C4-2B (cell line): ENCODE measurements around the gene PARD3.

Experiments used
- H3K27ac ChIP-seq: fragments of 450-650 bp; 2 replicates; pipeline ENCODE4 v1.5.1; 2017
- CTCF ChIP-seq: fragments of 450-650 bp; conservative IDR thresholded peaks from 2 replicates; pipeline ENCODE4 v1.5.1; 2017; ENCODE audit warnings: mild to moderate bottlenecking
- ZFX ChIP-seq: fragments of 450-650 bp; IDR thresholded peaks from 2 replicates; pipeline ENCODE4 v1.6.1; 2017

The PARD3 gene

GRCh38 chr10:34131152-34131551 is 683.9 kb downstream of the PARD3 start:
- TF ChIP-seq ZFX, result no peak
- no peak overlapping the region for H3K27ac ChIP-seq

DNA sequence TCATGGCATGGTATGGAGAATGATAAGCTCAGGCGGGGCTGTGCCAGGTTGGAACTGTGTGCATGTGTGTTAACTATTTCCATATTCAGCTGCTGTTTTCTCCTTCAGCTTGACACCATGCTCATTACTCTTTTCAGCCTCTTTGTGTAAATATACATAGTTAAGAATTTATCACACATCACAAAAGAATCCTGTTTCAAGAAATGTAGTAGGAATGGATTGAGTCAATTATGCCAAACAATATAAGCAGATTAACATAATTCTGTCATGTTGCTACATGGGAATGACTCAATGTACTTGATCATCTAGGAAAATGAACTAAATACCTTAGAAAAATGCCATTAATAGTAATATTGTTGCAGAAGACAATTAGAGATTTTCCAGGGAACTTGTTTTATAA is 687.4 kb downstream of the PARD3 start:
- no peak overlapping the region for H3K27ac ChIP-seq
- no peak for TF ChIP-seq ZFX
- TF ChIP-seq CTCF, result no peak

- no peak overlapping the region for H3K27ac ChIP-seq
- TF ChIP-seq CTCF, result no peak
- no peak for TF ChIP-seq ZFX
Observed at GRCh38 chr10:34126371-34127151, 688.5 kb downstream of the PARD3 start.

DNA sequence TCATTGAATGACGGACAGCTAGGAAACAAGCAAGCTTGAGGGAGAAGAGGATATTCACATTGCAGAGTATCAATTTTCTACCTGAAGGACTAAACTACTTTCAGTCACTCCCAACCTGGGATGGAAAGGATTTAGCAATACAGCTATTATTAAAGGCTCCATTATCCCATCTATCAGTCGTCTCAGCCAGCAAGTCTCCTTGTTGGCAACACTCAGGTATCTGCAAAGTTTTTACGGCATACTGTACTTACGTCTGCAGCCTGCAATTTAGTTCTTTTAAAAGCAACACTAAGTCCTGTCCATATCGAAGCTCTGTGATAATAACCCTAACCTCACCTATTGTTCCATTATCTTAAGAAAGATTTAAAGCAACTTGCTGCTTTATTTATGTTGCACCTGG is 689.4 kb downstream of the PARD3 start:
- H3K27ac ChIP-seq, result no peak overlapping the region
- TF ChIP-seq CTCF (no peak), ZFX (no peak)

GRCh38 chr10:34124522-34125035 is 690.5 kb downstream of the PARD3 start:
- no peak for TF ChIP-seq CTCF
- TF ChIP-seq ZFX, result no peak
- H3K27ac ChIP-seq, result no peak overlapping the region

- TF ChIP-seq CTCF, result no peak
- no peak for TF ChIP-seq ZFX
- no peak overlapping the region for H3K27ac ChIP-seq
Observed at GRCh38 chr10:34121781-34122622, 693.1 kb downstream of the PARD3 start.

GRCh38 chr10:34121125-34121753 is 693.9 kb downstream of the PARD3 start:
- no peak overlapping the region for H3K27ac ChIP-seq
- no peak for TF ChIP-seq ZFX
- TF ChIP-seq CTCF, result no peak
